ENCODE results near the gene PCCA. TPM values are rescaled to one million over a fixed set of nuclear protein-coding genes. Genes with fewer than 3 reads are reported as not detected.
"Not testable (repeated sequence)": the region's sequence is repeated elsewhere in the genome, so short reads cannot be mapped to it uniquely, and the experiment has no call there.

The PCCA gene
- total and polyA plus RNA-seq, 2 donors (not counting 1 experiment from before 2014, with no cell fraction given): 11.2 to 73.0 TPM

GRCh38 chr13:100149389-100149788 is 60.5 kb downstream of the PCCA start:
- no peaks in the 10 kb centered on the region for H4K20me1 ChIP-seq (ENCODE audit: control insufficient read depth, extremely low read depth, insufficient read depth, low read length)
- H3K79me2 ChIP-seq (ENCODE audit: control insufficient read depth, insufficient read depth, low read length): no peaks in the 10 kb centered on the region
- H3K9ac ChIP-seq (ENCODE audit: insufficient read depth, low read length): no peak overlapping the region
- H3K9me3 ChIP-seq (ENCODE audit: control insufficient read depth, insufficient read depth, low read depth, low read length): no peaks in the 10 kb centered on the region
- no peak overlapping the region for H3K4me2 ChIP-seq (ENCODE audit: extremely low read depth, insufficient read depth, low read length)
- H3K4me3 ChIP-seq (replicated peaks in 1 of 4; ENCODE audit: control extremely low read depth in 1 of 4, insufficient read depth in 1 of 4, low read depth in 3 of 4, low read length in 4 of 4): no peak overlapping the region
- no peaks in the 10 kb centered on the region for H3K36me3 ChIP-seq (ENCODE audit: control insufficient read depth, insufficient read depth, low read length)
- no peak overlapping the region for H2AFZ ChIP-seq (ENCODE audit: low read length)
- H3K4me1 ChIP-seq (ENCODE audit: control insufficient read depth, extremely low read depth, insufficient read depth, low read length): no peaks in the 10 kb centered on the region
- H3K27me3 ChIP-seq (ENCODE audit: control insufficient read depth, insufficient read depth, low read length): no peaks in the 10 kb centered on the region
- no peak overlapping the region for H3K27ac ChIP-seq (ENCODE audit: insufficient read depth, low read length)
- TF ChIP-seq EZH2 (IDR thresholded peaks at IDR 0.05; ENCODE audit: low read length, missing control alignments): no peak
- TF ChIP-seq CTCF (conservative IDR thresholded peaks at IDR 0.05 in 1 of 2, IDR thresholded peaks at IDR 0.05 in 1 of 2; ENCODE audit: low read depth in 1 of 2, low read length in 2 of 2): no peak
- no peak for DNase-seq (ENCODE audit: low read depth in 2 of 2)

GRCh38 chr13:100150711-100151110 is 61.8 kb downstream of the PCCA start:
- H3K27ac ChIP-seq (ENCODE audit: insufficient read depth, low read length); H3K27me3 ChIP-seq (ENCODE audit: control insufficient read depth, insufficient read depth, low read length); H2AFZ ChIP-seq (ENCODE audit: low read length); H4K20me1 ChIP-seq (ENCODE audit: control insufficient read depth, extremely low read depth, insufficient read depth, low read length); H3K79me2 ChIP-seq (ENCODE audit: control insufficient read depth, insufficient read depth, low read length); H3K36me3 ChIP-seq (ENCODE audit: control insufficient read depth, insufficient read depth, low read length); H3K4me2 ChIP-seq (ENCODE audit: extremely low read depth, insufficient read depth, low read length); H3K9me3 ChIP-seq (ENCODE audit: control insufficient read depth, insufficient read depth, low read depth, low read length); H3K4me1 ChIP-seq (ENCODE audit: control insufficient read depth, extremely low read depth, insufficient read depth, low read length); H3K4me3 ChIP-seq (replicated peaks in 1 of 4; ENCODE audit: control extremely low read depth in 1 of 4, insufficient read depth in 1 of 4, low read depth in 3 of 4, low read length in 4 of 4); H3K9ac ChIP-seq (ENCODE audit: insufficient read depth, low read length); DNase-seq (ENCODE audit: low read depth in 2 of 2): not testable (repeated sequence)

- TF ChIP-seq EZH2 (IDR thresholded peaks at IDR 0.05; ENCODE audit: low read length, missing control alignments): no peak
- no peak for TF ChIP-seq CTCF (conservative IDR thresholded peaks at IDR 0.05 in 1 of 2, IDR thresholded peaks at IDR 0.05 in 1 of 2; ENCODE audit: low read depth in 1 of 2, low read length in 2 of 2)
Measured at GRCh38 chr13:100154842-100155416, 66.0 kb downstream of the PCCA start.

More at GRCh38 chr13:100154842-100155416, 66.0 kb downstream of the PCCA start:
- DNase-seq (ENCODE audit: low read depth in 2 of 2): no peak
- Histone ChIP-seq H3K4me2 (ENCODE audit: extremely low read depth, insufficient read depth, low read length) (no peak overlapping the region), H3K79me2 (ENCODE audit: control insufficient read depth, insufficient read depth, low read length) (no peaks in the 10 kb centered on the region), H4K20me1 (ENCODE audit: control insufficient read depth, extremely low read depth, insufficient read depth, low read length) (no peaks in the 10 kb centered on the region), H3K27me3 (ENCODE audit: control insufficient read depth, insufficient read depth, low read length) (no peaks in the 10 kb centered on the region), H3K9me3 (ENCODE audit: control insufficient read depth, insufficient read depth, low read depth, low read length) (no peaks in the 10 kb centered on the region), H3K9ac (ENCODE audit: insufficient read depth, low read length) (no peak overlapping the region), H3K4me3 (replicated peaks in 1 of 4; ENCODE audit: control extremely low read depth in 1 of 4, insufficient read depth in 1 of 4, low read depth in 3 of 4, low read length in 4 of 4) (no peak overlapping the region), H2AFZ (ENCODE audit: low read length) (no peak overlapping the region), H3K4me1 (ENCODE audit: control insufficient read depth, extremely low read depth, insufficient read depth, low read length) (no peaks in the 10 kb centered on the region), H3K36me3 (ENCODE audit: control insufficient read depth, insufficient read depth, low read length) (no peaks in the 10 kb centered on the region), H3K27ac (ENCODE audit: insufficient read depth, low read length) (no peak overlapping the region)
